Activated CD4-positive, alpha-beta T cell treated with anti-CD3 and anti-CD28 coated beads, Interleukin-2, amount 50 U/mL, for 1 hour (primary cell): ENCODE measurements around the gene ZNF574.

Experiments used
- DNase-seq: peaks from one replicate; pipeline ENCODE4 v3.0.0-alpha.2; 2020

The ZNF574 gene

DNA sequence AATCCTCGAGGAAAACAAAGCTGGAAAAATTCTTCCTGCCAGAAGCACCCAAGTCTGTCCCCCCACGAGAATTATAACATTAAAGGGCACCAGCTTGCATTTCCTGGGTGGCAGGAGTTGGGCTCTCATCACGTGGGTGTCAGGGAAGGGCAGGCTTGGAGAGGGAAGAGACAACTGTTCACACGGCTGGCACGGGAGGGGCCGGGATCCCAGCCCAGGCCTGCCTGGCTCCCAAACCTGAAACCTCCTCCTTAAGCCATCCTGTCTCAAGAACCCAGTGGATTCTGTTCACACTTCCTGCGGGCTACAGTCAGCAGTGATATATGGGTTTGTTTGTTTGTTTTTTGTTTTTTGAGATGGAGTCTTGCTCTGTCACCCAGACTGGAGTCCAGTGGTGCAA, 18.1 kb upstream of the ZNF574 start:
- DNase-seq = no peak

DNA sequence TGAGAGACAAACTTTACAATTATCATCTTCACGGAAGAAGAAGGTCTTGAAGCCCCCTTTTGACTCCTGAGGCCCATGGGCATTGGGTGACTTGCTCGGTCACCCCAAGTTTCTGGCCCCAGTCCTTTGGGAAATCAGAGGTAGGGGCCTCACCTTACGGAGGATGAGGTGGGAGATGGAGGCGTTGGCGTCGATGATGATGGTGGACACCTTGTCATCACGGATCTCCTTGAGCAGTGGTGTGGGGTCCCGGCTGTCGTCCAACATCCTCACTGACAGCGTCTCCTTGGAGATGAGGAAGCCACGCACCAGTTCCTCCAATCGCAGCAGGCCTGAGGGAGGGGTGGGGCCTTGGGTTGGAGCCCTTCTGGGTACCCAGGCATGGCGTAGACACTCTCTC, 16.8 kb upstream of the ZNF574 start:
- no peak for DNase-seq

DNA sequence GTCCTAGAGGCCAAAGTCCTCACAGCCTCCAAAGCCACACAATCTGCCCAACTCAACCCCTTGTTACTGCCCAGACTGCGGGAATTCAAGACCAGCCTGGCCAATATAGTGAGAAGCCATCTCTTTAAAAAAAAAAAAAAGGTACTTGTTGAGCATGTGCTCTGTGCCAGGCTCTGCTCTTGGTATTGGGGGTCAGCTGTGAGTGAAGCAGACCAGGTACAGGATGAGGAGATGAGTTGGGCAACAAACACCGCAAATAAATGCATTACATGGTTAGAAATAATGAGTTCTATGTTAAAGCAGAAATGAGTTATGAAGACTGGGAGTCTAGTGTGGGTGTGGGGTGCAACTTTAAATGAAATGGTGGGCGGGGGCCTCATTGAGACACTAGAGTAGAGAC, 15.8 kb upstream of the ZNF574 start:
- DNase-seq = no peak

DNA sequence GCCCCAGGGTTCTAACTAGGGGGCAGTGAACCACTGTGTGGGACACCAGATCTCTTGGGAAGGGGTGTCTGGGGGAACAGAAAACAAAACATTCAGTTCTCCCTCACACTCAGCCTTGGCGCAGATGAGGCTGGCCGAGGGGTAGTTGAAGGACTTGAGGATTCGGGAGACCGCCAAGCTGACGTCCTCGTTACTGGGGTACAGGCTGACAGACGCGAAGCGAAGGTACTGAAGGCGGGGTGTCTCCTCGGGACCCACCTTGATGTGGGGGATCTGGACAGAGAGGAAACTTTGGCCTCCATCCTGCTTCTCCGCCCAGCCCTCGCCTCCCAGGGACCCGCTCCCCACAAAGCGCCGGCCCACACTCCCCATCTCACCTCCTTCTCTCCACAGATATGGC, 13.6 kb upstream of the ZNF574 start:
- no peak for DNase-seq

DNA sequence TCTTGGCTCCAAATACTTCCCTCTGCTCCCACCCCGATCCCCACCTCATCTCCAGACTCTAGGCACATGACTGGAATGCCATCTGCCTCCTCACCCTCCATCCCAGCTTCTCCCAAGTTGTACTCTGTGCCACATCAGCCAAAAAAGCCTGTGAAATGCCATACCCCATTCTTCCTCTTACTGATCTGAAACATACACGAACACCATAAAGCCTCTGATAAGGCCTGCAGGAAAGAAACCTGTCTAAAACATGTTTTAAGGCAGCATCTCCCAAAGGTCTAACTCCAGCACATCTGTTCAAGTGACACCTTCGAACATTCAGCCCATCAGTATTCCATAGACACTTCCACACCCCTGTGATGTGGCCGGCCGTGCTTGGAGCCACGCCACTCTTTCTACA, 11.5 kb upstream of the ZNF574 start:
- no peak for DNase-seq

DNA sequence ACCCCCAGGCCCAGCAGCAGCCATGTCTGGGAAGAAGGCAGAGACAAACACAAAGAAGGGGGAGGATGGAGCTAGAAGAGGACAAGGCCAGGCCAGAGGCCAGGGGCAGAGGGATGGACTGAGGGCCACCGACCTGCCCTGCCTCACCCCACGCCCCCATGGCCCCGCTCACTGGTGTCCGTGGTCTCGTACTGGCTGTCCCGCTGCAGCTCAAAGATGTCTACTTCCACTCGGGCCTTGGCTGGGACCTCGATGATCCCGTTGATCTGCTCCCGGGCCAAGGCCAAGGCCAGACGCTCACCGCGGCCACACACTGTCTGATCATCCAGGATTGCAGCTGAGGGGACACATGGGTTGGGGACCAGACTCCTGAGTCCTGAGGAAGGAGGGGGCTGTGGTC, 10.9 kb upstream of the ZNF574 start:
- DNase-seq = no peak

DNA sequence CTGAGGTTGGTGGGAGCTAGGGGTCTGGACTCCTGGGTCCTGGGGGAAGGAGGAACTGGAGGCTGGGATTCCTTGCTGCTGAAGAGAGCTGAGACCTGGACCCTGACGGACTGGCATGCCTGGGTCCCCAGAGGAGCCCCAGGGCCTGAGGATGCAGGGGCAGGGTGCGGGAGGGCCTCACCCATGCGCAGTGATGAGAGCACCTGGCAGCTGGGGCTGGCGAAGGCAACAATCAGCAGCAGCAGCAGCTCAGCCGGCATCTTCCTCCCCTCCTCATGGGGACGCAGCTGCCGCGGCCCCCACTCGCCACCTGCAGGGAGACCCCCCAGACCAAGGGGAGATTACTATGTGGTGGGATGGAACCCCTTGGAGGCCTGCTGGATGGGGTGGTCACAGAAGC, 10.5 kb upstream of the ZNF574 start:
- no peak for DNase-seq

DNA sequence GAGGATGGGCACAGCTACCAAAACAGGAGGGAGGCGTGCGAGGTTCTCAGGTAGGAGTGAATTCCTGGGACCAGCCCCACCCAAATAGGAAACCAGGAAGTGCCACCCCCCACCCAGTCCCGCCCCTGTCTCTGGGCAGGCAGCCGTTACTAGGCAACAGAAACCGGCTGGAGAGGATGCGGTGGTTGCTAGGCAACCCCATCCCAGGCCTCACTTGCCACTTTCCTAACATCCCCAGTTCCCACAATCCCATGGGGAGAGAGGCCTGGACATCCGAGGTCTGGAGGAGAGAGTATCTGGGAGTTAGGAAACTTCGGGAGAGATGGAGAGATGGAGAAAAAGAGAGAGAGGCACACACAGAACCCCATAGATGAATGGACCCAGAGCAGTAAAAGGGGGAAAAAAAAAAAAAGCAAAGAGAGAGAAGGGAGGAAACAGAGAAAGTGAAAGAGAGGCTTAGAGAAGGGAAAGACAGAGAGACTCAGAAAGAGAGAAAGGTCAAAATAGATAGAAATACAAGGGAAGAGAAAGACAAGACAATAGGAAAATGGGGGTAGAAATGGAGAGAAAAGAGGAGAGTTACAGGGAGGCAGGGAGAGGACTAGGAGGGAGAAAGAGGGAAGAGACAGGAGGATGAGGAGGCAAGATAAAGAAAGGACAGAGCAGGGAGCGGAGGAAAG, 9.8 kb upstream of the ZNF574 start:
- DNase-seq = no peak

DNA sequence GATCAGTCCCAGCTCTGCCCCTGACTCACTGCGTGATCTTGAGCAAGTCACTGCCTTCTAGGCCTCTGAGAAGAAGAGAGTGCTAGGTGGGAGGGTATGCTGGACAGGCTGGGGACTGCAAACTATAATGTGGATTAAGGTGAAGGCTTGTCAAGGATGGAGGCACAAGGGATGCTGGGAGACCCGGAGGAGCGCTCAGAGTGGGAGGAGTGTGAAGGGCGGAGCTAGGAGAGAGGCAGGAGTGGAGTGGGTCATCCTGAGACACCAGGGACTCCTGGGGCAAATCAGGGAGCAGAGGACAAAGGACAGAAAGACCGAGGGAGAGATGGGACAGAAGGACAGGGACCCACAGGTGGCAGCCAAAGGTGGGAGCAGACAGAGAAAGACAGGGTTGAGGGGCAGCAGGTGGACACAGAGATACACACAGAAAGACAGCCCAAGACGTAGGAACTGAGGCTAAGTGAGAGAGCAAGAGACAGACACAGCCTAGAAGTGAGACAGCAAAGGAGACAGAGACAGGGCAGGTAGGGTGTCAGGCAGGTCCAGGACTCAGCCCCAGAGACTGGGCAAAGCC, 8.6 kb upstream of the ZNF574 start:
- no peak for DNase-seq

DNA sequence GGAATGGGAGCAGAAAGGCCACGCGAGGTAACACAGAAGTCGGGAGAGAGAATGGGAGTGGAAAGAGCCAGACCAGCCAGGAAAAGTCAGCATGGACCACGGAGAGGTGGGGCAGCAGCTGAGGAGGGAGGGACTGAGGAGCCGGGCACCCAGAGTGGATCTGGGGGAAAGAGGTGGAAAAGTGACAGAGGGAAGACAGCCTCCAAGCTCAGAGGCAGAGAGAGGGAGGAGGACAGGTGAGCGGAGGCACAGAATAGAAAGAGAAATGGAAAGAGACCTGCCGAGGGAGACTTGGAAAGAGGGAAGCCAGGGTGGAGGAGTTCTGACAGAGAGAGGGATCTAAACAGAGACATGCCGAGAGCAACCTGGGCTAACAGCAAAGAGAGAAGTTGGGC, 7.6 kb upstream of the ZNF574 start:
- no peak for DNase-seq

DNA sequence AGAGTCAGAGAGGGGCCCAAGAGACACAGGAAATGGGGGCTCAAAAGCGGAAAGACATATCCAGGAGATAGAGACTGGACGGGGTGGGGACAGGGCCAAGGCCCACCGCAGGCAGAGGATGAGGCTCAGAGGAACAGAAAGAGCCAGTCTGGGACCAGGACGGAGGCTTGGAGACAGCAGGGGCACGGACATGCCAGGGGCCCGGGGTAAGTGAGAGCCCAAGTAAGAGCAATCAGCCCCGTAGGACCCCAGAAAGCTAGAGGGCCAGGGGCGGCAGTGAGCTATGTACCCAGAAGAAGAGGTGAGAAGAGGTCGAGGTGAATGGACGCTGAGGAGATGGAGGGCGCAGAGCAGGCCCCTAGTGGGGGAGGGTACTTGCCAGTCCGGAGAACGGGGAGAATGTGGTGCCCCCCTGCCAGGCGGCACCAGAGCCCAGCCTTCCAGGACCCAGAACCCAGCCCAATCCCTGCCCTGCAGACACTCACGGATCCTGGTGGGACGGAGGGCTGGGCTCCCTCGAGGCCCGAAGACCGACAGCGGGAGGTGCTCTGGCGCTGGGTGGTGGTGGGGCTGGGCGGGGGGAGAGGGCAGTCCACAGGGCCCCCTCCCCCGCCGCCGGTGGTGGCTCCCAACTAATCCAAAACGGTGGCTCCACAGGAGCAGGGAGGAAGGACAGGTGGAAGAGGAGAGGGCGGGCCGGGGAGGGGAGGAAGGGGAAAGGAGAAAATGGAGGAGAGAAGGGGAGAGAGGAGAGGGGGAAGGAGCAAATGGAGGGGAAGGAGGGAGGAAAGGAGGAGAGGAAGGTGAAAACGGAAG, 7.0 kb upstream of the ZNF574 start:
- DNase-seq = no peak

DNA sequence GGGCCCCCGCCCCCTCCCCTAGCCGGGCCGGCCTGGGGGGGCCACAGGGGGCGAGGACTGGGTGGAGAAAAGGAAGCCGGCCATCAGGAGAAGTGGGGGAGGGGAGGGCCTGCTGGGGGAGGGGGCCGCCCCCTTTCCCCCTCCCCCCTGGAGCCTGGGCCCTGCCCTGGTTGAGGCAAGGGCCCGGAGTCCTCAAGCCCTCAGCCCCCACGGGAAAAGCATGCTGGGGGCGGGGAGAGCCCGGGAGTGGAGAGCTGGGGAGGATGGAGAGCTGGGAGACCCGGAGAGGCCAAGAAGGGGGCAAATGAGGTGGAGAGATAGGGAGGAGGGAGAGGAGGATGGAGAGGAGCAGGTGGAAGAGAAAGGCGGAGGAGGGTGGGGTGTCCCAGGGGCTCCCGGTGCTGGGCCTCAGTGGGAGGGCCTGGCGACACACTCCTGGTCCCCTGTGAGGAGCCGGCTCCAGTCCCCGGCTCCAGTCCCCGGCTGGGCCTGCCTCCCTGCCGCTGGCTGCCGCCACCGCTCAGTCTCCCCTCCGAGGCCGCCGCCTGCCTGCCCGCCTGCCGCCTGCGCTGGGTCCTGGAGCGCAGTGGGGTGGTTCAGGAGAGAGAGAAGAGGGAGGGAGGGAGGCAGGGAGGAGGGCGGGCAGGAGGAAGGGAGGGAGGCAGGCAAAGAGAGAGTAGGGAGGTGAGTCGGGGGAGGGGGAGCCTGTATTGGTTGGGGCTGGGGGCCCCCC, 6.2 kb upstream of the ZNF574 start, which contains the start of gene GRIK5:
GRIK5 (minus strand) TSS at position 588 of the 733 bp plus-strand sequence. CDS start 4,436 bp downstream, outside the sequence.
- no peak for DNase-seq

DNA sequence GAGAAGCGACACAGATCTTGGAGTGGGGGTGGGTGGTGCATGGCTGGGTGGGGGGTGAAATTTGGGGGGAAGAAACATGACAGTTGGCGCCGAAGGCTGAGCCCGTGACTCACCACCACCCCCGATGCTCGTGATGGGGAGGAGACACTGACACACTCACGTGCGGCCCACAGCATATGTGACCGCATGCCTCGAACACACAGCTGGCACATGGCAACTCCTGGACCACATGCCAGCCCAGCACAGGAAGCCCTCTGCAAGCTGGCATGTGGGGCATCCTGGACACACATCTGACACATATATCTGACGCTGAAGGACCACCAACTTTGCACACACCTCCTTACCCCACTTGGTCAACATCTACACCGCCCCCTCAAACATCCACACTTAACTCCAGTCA, 4.7 kb upstream of the ZNF574 start:
- DNase-seq = no peak

DNA sequence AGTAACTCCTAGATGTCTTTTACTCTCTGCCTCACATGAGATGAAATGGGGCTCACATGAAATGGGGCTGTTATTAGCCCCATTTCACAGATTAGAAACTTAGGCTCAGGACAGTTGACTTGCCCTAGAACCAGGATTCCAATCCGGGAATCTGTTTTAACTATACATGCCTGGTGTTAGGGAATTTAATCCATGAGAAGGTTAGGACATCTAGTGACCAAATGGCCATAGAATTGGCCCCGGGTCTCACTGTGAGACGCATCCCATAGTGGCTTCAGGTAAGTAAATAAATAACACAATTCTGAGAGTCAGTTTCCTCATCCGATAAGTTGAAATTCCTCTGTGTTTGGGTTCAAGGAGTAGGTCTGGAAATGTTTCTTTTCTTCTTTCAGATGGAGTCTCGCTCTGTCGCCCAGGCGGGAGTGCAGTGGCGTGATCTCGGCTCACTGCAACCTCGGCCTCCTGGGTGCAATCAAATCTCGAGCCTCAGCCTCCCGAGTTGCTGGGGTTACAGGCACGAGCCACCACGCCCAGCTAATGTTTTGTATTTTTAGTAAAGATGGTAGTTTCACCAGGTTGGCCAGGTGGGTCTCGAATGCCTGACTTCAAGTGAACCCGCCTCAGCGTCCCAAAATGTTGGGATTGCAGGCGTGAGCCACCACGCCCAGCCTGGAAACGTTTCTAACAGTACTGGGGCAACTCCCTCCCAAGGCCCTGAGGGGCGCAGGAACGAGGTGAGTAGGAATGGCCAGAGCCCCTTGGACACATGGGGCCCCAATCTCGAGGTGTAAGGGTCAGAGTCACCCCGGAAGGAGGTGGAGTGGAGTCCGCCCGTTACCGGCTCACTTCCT, 1.2 kb upstream of the ZNF574 start:
- no peak for DNase-seq

DNA sequence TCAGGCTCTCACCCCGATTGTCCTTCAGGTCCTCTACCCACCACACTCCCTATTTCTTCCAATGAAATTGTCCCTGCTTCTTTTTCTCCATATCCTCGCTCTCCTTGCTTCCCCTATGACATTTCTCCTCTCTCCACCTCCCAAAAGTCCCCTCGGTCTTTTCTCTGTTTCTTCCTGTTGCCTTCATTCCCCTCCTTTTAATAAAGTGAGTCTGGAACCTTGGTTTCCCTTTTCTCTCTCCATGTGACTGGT, 676 bp upstream of the ZNF574 start:
- no peak for DNase-seq

DNA sequence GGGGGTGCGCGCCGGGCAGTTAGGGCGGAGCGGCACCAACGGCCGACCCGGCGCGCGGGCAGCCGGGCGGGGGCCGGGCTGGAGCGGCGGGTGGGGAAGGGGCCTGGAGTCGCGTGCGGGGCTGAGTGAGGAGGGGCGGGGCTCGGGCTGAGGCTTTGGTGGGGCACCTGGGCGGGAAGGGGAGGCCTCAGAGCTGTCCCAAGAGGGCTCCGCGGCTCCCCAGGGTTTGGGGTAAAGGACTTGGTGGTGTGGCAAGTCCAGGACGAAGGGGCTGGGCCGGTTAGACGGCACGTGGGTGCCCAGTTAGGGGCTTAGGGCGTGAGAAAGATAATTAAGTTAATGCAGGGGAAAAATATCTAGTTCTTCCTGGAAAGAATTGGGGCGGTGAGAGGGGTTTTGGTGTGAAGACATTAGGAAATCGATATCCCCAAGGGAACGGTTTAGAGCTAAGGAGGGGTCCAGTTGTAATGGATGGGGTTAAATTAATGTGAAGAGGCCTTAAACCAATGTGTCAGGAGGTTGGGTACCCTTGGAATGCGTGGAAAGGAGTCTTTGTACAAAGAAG, 496 bp downstream of the ZNF574 start:
- DNase-seq = peak; percentile 29

DNA sequence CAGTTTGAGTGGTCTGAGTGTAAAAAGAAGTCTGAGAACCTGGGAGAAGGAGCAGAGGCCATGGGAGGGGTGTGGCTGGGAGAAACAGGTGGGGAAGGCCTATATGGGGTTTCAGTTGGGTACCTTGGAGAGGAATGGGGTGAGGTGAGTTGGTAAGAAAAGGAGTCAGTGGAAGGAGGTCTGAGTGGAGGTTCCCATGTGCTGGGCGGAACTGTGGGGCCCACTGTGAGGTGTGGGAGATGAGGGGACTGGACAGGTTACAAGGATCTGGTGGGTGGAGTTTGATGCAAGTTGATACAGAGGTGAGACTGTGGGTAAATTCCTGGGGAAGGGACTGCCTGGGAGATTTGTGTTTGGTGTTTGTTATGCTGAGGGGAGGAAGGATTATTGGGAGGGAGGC, 2.1 kb downstream of the ZNF574 start:
- no peak for DNase-seq

DNA sequence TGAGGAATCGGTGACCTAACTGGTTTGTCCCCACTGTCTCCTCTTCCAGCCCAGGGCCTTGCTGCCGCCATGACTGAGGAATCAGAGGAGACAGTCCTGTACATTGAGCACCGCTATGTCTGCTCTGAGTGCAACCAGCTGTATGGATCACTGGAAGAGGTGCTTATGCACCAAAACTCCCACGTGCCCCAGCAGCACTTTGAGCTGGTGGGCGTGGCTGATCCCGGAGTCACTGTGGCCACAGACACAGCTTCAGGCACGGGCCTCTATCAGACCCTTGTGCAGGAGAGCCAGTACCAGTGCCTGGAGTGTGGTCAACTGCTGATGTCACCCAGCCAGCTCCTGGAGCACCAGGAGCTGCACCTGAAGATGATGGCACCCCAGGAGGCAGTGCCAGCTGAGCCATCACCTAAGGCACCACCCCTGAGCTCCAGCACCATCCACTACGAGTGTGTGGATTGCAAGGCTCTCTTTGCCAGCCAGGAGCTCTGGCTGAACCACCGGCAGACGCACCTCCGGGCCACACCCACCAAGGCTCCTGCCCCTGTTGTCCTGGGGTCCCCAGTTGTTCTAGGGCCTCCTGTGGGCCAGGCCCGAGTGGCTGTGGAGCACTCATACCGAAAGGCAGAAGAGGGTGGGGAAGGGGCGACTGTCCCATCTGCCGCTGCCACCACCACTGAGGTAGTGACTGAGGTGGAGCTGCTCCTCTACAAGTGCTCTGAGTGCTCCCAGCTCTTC, 2.7 kb downstream of the ZNF574 start:
- DNase-seq = no peak

DNA sequence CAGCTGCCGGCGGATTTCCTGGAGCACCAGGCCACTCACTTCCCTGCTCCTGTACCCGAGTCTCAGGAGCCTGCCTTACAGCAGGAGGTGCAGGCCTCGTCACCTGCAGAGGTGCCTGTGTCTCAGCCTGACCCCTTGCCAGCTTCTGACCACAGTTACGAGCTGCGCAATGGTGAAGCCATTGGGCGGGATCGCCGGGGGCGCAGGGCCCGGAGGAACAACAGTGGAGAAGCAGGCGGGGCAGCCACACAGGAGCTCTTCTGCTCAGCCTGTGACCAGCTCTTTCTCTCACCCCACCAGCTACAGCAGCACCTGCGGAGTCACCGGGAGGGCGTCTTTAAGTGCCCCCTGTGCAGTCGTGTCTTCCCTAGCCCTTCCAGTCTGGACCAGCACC, 3.3 kb downstream of the ZNF574 start:
- DNase-seq = no peak

DNA sequence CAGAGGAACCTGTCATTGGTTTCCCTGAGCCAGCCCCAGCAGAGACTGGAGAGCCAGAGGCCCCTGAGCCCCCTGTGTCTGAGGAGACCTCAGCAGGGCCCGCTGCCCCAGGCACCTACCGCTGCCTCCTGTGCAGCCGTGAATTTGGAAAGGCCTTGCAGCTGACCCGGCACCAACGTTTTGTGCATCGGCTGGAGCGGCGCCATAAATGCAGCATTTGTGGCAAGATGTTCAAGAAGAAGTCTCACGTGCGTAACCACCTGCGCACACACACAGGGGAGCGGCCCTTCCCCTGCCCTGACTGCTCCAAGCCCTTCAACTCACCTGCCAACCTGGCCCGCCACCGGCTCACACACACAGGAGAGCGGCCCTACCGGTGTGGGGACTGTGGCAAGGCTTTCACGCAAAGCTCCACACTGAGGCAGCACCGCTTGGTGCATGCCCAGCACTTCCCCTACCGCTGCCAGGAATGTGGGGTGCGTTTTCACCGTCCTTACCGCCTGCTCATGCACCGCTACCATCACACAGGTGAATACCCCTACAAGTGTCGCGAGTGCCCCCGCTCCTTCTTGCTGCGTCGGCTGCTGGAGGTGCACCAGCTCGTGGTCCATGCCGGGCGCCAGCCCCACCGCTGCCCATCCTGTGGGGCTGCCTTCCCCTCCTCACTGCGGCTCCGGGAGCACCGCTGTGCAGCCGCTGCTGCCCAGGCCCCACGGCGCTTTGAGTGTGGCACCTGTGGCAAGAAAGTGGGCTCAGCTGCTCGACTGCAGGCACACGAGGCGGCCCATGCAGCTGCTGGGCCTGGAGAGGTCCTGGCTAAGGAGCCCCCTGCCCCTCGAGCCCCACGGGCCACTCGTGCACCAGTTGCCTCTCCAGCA, 4.2 kb downstream of the ZNF574 start:
- DNase-seq = no peak
